Fibroblast of the aortic adventitia (primary cell): Measurements from ENCODE around the gene UVSSA. TPM values are rescaled to one million over a fixed set of nuclear protein-coding genes. Genes with fewer than 3 reads are reported as not detected.
"Not testable (repeated sequence)": the region's sequence is repeated elsewhere in the genome, so short reads cannot be mapped to it uniquely, and the experiment has no call there.

Source experiments
- DNase-seq: peaks from one replicate; pipeline ENCODE4 v3.0.0-alpha.2; 2010; ENCODE audit warnings: low read depth
- H3K4me3 ChIP-seq: 2 replicates; pipeline ENCODE4 v1.5.1; 2011; ENCODE audit warnings: low read depth, mild to moderate bottlenecking, control low read depth, low read length, moderate library complexity
- CTCF ChIP-seq: IDR thresholded peaks from 2 replicates; pipeline ENCODE4 v1.5.1; 2011; ENCODE audit warnings: mild to moderate bottlenecking, low read length, control low read depth, inconsistent platforms; ENCODE audit not compliant: insufficient read depth
- total RNA-seq: library from RNA; depleted of rRNA; stranded (reverse); fragments of >200 nt; gene quantifications from 2 replicates; pipeline ENCODE4 v1.2.3, GENCODE V29; 2012; ENCODE audit warnings: low replicate concordance

The UVSSA gene
- total RNA-seq, 1 donor, result 8.7 TPM

GRCh38 chr4:1371176-1372165 is 24.5 kb downstream of the UVSSA start:
- TF ChIP-seq CTCF, result no peak
- H3K4me3 ChIP-seq, result no peak overlapping the region
- no peak for DNase-seq

- DNase-seq, H3K4me3 ChIP-seq: not testable (repeated sequence)
Observed at GRCh38 chr4:1372576-1372975, 25.6 kb downstream of the UVSSA start.

GRCh38 chr4:1373892-1374705 is 27.1 kb downstream of the UVSSA start:
- no peak for DNase-seq
- no peak overlapping the region for H3K4me3 ChIP-seq
- TF ChIP-seq CTCF, result no peak

GRCh38 chr4:1374706-1375045 is 27.7 kb downstream of the UVSSA start:
- no peak for DNase-seq
- H3K4me3 ChIP-seq, result no peak overlapping the region
- TF ChIP-seq CTCF, result no peak

- DNase-seq, result no peak
- TF ChIP-seq CTCF, result no peak
- no peak overlapping the region for H3K4me3 ChIP-seq
Observed at GRCh38 chr4:1375051-1375721, 28.2 kb downstream of the UVSSA start.

- no peak for TF ChIP-seq CTCF
- no peak overlapping the region for H3K4me3 ChIP-seq
- DNase-seq, result no peak
Observed at GRCh38 chr4:1375761-1376322, 28.8 kb downstream of the UVSSA start.
